Posterior vena cava (tissue), 2 donors: ENCODE measurements around the gene YAP1. TPM values are rescaled to one million over a fixed set of nuclear protein-coding genes. Genes with fewer than 3 reads are reported as not detected.

ENCODE experiments used
- DNase-seq: peaks from one replicate; pipeline ENCODE4 v3.0.0-alpha.2; 2020; ENCODE audit warnings: low spot score
- intact Hi-C, 2 donors: fragments of 100-400 bp; cut with DNase I; formaldehyde crosslinking; loops; one replicate each; pipeline versions ENCODE4 v1.14.1 to v1.14.2; 2022 to 2023
- total RNA-seq, 2 donors: library from RNA; stranded (reverse); fragmentation: NEBNext Ultra II Directional; extraction: Animal tissue kit (Norgen Biotek cat#: 25700); gene quantifications; one replicate each; pipeline ENCODE4 v1.2.1, GENCODE V29; 2021
- donor health status: DM: yes; HTN: yes; CAD: no.
- donor health status: DM: yes; HTN: yes; CAD: no.

Gene YAP1
- total RNA-seq, 2 donors from 2014 or later, result 203 to 281 TPM

DNA sequence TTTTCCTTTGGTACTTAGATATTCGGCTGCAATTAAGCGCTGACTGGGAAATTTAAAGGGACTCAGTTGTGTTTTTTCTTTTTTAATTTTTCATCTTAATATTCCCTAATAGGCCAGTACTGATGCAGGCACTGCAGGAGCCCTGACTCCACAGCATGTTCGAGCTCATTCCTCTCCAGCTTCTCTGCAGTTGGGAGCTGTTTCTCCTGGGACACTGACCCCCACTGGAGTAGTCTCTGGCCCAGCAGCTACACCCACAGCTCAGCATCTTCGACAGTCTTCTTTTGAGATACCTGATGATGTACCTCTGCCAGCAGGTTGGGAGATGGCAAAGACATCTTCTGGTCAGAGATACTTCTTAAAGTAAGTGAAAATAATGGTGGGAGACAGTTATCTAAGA lies 3.8 kb downstream of the YAP1 start:
- intact Hi-C loops, result loop anchor here (5.0 to 10.0 kb wide), 3 partner anchors 61 to 161 kb away; no protein-coding TSS in a partner anchor

DNA sequence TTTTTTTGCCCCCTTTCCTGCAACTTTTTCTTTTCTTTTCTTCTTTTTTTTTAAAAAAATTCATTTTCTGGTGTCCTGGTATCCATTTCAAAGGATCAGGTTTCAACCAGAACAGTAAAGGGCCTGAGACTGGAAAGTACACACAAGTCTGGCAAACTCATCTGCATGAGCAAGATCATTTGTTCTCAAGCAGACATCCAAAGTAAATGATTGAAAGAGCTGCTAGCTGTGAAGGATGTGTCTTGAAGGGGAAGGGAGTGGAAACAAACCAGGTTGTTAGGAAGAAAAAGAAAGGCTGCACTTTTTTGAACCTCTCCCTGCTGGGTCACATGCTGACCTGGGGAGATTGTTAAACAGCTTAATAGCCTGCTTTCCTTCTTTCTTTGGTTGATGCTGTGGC lies 5.3 kb downstream of the YAP1 start:
- no peak for DNase-seq
- intact Hi-C loops, result loop anchor here (10.0 kb wide), 2 partner anchors 59 to 159 kb away; no protein-coding TSS in a partner anchor

More for the DNA sequence above, 3.8 kb downstream of the YAP1 start:
- no peak for DNase-seq

DNA sequence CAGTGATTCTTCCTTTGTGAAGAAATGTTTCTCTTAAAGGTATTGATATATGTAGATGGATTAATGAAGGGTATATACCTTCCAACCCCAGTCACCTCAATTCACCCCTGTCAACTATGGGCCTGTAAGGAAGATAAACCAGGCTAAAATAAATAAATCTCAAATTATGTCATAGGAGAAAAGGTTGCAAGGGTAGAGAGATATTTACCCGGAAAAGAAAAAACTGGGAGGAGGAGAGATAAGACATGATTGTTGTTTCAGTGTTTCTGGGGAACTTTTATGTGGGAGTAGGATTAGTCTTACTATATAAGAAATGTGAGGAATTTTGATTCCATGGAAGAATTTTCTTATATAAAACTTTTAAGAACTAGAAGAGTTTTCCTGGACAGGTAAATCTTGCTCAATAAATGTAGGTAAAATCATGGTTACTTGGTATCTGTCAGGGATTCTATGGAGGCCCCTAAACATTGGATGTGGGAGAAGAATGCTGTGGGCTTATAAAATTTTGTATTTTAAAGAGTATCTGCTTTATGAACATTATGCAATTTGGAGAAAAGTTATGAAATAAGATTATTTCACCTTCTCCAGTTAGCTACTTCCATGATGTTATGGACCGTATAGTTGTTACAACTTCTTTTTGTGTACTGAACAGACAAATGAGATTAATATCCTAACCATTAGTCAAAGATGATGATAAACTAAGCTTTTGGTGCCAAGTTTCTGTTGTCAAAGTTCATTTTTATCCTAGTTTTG lies 6.4 kb downstream of the YAP1 start:
- intact Hi-C loops, result loop anchor here (10.0 kb wide), 2 partner anchors 58 to 158 kb away; no protein-coding TSS in a partner anchor
- DNase-seq, result no peak

DNA sequence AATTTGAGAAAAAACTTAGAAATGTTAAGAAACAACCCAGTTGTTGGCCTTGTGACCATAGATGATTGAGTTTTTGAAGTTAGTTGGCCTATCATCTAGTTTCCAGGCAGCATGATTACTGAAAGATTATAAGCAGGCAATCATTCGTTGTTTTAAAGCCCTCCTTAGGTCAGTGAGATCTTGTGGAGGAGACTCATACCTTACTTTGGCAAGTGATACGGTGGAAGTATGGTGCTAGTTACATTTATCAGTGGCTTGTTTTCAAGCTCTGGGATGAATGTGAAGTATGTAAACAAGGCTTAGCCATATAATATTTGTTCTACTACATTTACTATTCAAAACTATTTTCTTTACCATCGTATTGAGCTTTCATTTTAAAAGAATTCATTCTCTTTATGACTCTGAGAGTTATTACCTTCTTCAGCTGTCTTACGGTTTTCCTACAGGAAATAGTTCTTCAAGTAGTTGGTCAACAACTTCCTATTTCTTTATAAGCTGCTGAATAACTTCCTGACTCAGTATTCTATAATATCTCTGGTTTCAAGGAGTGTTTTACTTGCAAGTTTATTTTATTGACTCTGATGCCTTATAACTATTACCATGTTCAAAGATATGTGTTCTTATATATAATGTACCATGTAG lies 7.3 kb downstream of the YAP1 start:
- DNase-seq, result no peak
- intact Hi-C loops, result loop anchor here (10.0 kb wide), 2 partner anchors 57 to 157 kb away; no protein-coding TSS in a partner anchor

DNA sequence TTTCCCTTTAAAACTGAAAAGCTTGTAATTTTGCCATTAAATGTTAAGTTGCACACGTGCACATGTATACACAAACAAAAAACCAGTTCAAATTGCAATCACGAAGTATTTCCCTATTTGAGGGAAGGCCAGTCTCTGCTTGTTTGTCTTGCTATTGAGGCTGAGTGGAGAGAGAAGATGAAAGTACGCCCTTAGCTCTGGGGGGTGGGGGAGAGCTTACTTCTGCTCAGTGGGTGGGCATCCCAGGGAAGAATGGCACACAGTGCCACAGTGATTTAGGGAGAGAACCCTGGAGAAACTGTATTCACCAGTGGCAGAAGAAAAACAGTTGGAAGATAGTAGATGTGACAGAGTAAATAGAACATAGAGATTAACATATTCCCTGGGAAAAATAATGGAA lies 8.7 kb downstream of the YAP1 start:
- intact Hi-C loops, result loop anchor here (10.0 kb wide), 2 partner anchors 56 to 156 kb away; no protein-coding TSS in a partner anchor
- DNase-seq, result no peak

DNA sequence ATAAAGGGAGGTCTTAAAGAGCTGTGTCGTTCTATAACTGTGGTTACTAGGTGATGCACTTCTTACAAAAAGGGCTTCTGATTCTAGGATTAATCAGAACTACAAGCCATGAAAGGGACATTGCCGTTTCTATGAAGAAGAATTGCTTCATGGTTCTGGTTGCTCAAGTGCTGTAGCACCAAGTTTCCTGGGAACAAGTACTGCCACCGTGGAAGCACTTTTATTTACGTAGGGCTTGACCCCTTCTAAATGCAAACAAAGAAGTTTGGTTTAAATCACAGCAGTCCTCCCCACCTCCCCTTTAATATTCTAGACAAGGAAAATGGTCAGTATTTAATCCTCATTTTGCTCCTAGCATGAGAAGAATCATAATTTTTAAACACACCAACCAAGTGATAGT lies 9.8 kb downstream of the YAP1 start:
- no peak for DNase-seq
- intact Hi-C loops, result loop anchor here (10.0 kb wide), 2 partner anchors 55 to 155 kb away; no protein-coding TSS in a partner anchor

DNA sequence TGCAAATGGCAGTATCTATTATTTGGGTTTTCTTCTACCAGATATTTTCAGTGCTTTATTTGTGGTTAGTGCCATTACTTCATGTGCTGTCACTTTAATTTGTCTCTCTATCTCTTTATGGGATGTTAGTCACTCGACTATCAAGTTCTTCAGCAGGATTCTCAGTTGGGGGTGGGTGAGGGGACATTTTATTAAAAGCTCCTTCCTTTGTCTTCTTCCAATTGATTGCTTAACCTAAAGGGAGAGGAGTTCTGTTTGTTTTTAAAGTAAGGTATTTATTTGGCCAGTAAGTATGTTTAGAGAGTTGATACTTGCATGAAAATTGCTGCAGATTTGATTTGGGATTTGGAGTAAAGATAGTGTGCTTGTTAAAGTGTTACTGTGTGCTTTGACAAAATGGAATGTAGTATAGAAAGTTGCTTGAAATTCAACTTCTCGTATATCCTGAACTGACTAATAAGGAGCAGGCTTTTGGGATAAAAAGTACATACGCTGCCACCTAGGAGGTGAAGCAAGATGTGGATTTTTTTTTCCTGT lies 10.3 kb downstream of the YAP1 start:
- DNase-seq, result no peak
- intact Hi-C loops, result loop anchor here in 1 of 2 donors (10.0 kb wide), 1 partner anchor 54 kb away; no protein-coding TSS in a partner anchor

DNA sequence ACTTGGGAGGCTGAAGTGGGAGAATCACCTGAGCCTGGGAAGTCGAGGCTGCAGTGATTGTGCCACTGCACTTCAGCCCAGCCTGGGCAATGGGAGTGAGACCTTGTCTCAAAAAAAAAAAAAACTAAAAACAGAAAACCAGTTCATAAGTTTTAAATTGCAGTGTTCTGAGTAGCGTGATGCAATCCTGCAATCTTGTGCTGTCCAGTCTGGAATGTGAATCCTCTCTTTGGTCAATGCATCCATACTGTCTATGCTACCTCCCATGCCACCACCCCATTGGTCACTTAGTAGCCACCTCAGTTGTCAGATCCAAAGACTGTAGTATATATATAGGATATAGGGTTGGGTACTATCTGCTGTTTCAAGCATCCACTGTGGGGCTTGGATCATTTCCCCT lies 11.1 kb downstream of the YAP1 start:
- no peak for DNase-seq
- intact Hi-C loops, result loop anchor here in 1 of 2 donors (10.0 kb wide), 1 partner anchor 53 kb away; no protein-coding TSS in a partner anchor

DNA sequence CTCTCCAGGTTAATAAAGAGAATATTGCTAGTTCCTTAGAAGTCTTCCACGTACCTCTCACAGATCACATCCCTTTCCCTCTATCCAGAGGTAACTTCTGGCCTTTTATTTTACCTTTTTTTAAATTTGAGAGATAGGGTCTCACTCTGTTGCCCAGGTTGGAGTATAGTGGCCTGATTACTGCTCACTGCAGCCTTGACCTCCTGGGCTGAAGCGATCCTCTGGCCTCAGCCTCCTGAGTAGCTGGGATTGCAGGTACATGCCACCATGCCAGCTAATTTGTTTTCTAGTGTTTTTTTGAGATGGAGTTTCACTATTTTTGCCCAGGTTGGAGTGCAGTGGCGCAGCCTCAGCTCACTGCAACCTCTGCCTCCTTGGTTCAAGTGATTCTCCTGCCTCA lies 24.4 kb downstream of the YAP1 start:
- DNase-seq, result no peak
- intact Hi-C loops, result no loop called here

DNA sequence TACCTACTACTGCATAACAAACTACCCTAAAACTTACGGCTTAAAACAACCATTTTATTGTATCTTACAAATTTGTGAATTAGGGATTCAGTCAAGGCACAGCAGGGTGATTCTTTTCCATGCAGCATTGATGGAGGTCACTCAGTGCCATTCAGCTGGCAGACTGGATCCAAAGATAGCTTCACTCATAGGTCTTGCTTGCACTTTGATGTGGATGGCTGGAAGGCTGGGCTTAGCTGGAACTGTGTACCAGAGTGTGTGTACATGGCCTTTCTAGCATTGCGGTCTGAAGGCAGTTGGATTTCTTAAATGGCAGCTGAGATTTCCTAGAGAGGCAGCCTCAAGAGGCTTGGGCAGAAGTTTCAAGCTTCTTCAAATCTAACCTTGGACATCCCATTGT lies 25.0 kb downstream of the YAP1 start:
- intact Hi-C loops, result loop anchor here in 1 of 2 donors (5.0 kb wide), 1 partner anchor 42 kb away; no protein-coding TSS in a partner anchor
- no peak for DNase-seq

DNA sequence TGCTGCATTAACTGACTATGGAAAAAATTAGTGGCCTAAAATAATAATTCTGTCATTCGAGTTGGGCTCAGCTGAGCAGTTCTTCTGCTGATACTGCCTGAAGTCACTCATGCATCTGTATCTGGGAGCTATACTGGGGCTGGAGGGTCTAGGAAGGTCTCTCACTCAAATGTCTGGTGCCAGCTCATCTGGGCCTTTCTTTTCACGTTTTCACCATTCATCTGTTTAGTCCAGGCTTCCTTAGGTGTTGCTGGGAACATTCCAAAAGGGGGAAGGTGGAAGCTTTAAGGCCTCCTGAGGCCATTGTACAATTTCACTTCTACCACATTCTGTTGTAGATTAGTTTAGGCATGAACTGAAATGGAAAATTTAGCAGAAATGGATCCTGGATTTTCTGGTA lies 28.0 kb downstream of the YAP1 start:
- no peak for DNase-seq
- intact Hi-C loops, result loop anchor here in 1 of 2 donors (5.0 kb wide), 1 partner anchor 39 kb away; no protein-coding TSS in a partner anchor

DNA sequence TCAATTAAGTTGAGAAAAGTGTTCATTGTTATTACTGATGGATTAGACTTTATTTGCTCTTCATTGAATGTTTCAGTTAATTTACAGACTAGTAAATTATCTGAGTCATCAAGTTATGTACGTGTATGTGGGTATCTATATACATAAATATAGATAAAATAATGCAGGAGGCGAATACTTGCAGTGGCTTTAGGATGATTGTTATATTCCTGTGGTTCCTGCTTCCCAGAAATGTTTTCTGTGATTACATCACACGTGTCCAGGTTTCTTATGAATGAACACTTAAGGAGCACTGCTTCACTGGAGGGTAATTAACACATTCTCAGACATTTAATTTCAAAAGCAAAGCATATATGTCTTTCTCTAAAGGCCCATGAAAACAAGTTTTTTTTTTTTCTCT lies 28.4 kb downstream of the YAP1 start:
- no peak for DNase-seq
- intact Hi-C loops, result loop anchor here in 1 of 2 donors (5.0 kb wide), 1 partner anchor 39 kb away; no protein-coding TSS in a partner anchor

DNA sequence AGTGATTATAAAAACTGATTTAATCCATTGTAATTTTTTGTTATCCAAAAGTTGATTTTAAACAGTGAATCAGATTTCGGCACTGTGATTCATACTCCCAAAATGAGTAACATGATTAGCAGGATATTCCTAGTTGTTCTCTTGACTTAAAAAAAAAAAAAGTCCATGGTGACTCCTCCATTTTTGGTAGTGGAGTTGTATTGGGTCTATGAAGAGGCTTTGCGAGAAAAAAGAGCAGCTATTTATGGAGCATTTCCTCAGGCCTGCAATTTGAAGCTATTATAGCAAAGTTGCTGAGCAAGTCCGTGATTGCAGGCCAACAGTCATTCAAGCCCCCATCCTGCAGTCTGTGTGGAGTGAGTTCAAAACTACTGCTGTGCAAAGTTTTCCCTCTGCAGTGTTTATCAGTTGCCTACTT lies 28.8 kb downstream of the YAP1 start:
- intact Hi-C loops, result loop anchor here in 1 of 2 donors (5.0 kb wide), 1 partner anchor 38 kb away; no protein-coding TSS in a partner anchor
- no peak for DNase-seq

DNA sequence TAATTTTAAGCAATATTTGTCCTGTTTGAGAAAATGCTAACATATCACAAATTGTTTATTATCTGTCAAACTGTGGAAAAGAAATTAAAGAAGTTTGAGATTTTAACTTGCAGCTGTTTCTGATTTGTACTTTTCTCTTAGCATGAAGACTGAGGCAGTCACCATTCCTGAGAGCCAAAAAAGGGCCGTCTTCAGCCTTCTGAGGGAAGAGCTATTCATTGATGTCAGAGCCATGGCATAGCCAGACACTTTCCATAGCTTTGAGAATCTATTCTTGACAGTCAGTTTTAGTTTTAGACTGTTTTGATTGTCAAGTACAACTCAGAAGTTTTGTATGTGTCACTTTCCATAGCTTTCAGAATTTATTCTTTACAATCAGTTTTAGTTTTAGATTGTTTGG lies 32.1 kb downstream of the YAP1 start:
- DNase-seq, result no peak
- intact Hi-C loops, result no loop called here

DNA sequence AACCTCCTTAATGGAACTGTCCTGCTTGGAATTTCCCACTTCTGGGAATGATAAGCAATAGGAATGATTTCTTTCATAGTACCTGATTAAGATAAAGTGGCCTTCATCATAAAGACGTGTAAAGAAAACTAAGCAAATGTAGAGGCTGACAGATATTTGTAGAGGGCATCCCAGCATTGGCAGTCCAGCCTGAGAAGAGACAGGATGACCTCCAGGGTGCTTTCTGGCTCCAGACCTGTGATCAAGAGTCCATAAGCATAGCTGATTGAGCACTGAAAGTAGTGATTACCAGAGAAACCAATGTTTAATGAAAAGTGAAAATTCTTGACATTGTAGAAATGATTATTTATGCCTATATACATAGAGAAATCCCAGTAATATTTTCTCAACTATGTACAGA lies 33.6 kb downstream of the YAP1 start:
- intact Hi-C loops, result no loop called here
- no peak for DNase-seq

DNA sequence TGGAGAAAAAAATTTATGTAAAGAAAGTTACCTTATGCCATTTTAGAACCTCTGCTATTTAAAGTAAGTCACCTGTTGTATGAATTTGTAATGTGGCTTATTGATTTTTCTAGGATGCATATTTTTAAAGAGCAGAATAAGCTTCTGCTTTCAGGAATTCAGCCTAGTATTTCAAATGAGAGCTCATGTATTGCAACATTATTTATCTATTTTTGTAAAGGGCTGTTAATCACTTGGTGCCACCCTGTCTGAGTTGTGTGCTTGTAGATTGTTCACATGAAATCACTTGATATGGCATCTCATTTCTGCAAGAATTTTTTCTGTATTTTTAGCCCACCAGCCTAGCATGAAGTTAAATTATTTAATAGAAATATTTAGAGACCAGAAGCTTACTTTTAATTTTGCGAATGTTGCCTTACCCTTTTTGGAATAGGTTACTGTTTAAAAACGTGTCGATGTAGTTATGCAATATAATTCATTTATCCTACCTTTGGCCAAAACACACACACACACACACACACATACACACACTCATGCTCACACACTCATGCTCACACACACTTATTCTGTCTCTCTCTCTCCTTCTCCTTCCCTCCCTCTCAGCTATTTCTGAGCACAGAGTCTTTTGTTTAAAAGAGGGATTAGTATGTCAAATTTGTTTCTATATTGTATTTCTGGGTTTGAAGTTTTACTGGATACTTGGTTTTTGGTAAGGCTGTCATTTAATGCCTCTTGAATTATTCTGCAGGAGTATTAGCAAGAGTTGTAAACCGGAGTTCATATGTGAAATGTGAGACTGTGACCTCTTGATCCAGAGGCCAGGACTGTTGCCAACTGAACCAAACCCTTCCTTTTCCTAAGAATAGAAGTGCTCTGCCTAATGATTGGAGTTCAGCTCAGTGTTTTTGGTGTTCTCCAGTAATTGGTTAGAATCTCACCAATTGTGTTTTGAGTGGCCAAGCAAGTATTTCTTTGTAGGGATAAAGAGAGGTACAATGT lies 34.4 kb downstream of the YAP1 start:
- DNase-seq, result no peak
- intact Hi-C loops, result no loop called here

DNA sequence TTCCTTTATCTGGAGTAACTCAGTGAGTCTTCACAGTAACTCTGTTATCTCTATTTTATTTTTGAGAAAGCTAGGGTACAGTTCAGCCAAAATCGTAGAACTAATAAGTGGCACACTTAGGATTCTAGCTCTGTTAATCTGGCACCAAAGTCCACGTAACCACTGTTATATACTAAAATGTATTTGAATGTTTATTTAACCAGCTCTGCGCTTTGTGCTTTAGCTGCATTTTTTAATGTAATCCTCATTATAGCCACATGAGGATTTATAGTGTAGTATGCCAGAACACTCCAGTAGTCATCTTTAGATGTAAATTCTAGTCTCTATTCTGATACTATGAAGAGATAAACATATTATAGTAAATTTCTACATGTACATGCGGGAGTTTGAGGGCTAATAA lies 36.8 kb downstream of the YAP1 start:
- intact Hi-C loops, result no loop called here

DNA sequence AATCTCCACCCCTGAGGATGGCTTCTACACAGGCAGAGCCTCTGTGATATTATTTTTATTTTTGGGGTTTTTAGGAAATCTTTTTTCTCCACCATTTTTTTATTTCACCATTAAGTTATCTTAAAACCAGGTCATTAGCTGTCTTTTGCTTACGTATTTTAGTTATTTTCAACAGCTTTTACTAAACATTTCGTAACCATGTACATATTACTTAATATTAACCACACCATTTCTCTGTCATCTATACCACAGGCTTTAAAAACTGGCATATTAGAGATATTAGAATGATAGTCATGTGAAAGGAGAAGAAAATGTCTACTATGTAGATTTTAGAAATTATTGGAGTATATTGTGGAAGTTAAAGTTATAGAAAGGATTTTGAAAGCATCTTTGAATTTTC lies 37.4 kb downstream of the YAP1 start:
- intact Hi-C loops, result no loop called here
- no peak for DNase-seq

More for the DNA sequence above, 36.8 kb downstream of the YAP1 start:
- no peak for DNase-seq

DNA sequence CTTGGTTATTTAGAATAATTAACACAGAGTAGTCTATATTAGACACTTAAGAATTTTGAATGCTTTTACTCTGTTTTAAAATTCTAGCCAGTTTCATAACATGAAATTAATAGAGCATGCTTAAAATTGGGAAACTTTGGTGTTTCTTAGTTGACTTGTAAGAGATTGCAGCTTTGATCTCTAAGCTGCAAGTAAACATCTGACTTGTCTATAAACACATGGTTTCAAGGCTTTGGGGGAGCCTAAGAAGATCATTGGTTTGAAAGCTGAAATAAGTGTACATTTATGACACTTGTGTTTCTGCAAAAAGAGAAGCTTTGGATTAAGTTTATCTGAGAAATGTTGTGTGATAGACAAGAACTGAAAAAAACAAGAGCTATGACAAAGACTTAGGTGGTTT lies 37.8 kb downstream of the YAP1 start:
- intact Hi-C loops, result no loop called here
- no peak for DNase-seq
